HG02970 (cell line): Measurements from ENCODE around the gene SDHAF2.
"Not testable (repeated sequence)": the region's sequence is repeated elsewhere in the genome, so short reads cannot be mapped to it uniquely, and the experiment has no call there.

Experiments
- ATAC-seq: cut with Tn5 transposase; IDR thresholded peaks from one replicate; pipeline ENCODE4 v1.9.1; 2021; ENCODE audit warnings: mild to moderate bottlenecking, moderate library complexity, moderate number of reproducible peaks; ENCODE audit not compliant: unreplicated experiment, low FRiP score

Gene SDHAF2

DNA sequence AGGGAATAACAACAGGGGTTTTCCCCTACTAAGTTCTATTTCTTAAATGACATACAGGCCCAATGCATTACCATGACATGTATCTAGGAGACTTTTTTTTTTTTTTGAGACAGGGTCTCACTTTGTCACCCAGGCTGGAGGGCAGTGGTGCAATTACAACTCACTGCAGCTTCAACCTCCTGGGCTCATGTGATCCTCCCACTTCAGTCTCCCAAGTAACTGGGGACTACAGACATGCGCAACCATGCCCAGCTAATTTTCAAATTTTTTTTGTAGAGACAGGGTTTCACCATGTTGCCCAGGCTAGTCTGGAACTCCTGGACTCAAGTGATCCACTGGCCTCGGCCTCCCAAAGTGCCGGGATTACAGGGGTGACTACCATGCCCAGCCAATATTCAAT lies 7.7 kb upstream of the SDHAF2 start:
- ATAC-seq = no peak

DNA sequence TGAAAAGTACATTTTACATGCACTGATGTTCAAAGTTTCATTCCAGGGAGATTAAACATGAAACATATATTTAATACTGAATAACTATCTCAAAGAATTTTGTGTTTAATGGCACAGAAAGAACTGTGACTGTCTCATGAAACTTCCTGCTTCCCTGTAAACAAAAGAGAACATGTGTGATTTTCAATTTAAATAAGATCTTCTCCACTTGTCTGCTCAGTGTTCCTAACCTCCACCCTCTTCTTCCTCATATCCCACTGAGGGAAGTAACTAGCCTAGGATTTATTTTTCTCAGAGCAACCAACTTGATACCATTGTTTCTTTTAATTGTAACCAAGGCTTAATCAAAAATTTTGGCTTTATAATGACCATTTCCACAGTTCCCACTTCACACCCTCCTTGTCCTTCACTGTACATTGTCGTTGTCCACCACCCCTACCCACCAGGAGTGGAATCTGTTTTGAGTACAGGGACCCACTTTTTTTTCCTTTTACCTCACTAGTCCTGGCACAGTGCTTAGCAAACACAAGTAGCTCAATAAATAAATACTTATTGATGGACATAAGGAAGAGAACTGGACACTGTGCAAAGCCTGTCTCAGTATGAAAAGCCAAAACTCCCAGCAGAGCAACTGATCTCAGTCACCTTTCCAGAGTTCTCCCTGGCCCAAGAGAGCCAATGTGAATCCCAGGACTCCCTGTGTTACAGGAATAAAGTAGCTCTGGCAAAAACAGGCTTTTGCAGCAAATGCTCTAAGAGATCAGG lies 4.4 kb upstream of the SDHAF2 start:
- no peak for ATAC-seq

DNA sequence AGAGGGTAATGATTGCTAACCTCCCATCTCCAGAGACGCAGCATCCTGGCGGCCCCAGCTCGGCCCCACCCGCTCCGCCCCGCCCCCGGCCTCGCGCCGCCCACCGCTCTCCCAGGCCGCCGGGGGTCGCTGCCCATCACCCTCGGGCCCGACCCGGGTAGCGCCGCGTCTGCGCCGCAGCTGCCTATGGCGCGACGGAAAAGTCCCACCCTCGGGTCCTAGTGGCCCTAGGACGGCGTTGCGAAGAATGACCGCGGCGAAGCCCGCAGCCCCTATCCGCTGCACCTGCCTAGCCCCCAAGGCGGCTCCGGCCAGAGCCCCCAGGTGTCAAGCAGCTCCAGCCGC lies 606 bp upstream of the SDHAF2 start:
- peak; percentile 51 for ATAC-seq

GRCh38 chr11:61430839-61431238 lies 915 bp downstream of the SDHAF2 start:
- not testable (repeated sequence) for ATAC-seq

DNA sequence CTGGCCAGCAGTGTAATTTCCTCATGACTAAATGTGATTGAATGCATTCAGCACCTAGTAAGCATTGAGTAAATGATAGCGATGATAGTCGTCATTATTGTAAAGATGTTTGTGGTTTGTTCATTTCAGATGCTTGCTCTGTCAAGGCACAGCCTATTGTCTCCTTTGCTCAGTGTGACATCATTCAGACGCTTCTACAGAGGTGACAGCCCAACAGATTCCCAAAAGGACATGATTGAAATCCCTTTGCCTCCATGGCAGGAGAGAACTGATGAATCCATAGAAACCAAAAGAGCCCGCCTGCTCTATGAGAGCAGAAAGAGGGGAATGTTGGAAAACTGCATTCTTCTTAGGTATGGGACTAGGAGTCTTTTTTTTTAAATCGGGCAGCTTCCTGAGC lies 7.6 kb downstream of the SDHAF2 start:
- no peak for ATAC-seq

GRCh38 chr11:61439615-61440014 lies 9.7 kb downstream of the SDHAF2 start:
- no peak for ATAC-seq

DNA sequence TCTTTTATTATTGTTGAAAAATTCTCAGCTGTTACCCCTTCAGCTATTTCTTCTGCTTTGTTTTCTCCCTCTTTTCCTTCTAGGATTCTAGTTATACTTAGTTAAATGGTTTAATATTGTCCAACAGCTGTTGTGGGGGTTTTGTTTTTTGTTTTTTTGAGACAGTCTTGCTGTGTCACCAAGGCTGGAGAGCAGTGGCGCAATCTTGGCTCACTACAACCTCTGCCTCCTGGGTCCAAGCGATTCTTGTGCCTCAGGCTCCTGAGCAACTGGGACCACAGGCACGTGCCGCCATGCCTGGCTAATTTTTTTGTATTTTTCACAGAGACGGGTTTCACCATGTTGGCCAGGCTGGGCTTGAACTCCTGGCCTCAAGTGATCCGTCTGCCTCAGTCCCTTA lies 12.7 kb downstream of the SDHAF2 start:
- no peak for ATAC-seq

- no peak for ATAC-seq
Observed at GRCh38 chr11:61445516-61445915, 15.6 kb downstream of the SDHAF2 start.

DNA sequence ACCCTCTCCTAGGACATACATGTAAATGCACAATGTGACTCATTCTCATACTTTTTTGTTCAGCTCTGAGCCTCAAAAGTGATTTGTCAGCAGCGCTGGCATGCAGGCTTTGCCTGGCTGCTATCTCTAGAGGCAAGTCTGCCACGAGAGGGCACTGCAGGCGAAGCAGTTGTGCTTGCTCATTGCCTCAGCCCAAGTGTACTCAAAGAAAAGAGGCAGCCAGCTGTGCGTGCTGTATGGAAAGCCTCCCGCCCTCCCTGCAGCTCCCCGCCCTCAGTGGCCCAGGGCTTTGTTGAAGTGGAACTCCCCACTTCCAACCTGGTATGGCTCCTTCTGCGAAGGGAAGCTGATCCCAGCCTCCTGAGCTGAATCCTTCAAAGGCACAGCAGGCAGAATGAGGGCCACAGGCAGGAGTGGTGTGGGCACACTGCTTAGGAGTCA lies 16.3 kb downstream of the SDHAF2 start:
- no peak for ATAC-seq

DNA sequence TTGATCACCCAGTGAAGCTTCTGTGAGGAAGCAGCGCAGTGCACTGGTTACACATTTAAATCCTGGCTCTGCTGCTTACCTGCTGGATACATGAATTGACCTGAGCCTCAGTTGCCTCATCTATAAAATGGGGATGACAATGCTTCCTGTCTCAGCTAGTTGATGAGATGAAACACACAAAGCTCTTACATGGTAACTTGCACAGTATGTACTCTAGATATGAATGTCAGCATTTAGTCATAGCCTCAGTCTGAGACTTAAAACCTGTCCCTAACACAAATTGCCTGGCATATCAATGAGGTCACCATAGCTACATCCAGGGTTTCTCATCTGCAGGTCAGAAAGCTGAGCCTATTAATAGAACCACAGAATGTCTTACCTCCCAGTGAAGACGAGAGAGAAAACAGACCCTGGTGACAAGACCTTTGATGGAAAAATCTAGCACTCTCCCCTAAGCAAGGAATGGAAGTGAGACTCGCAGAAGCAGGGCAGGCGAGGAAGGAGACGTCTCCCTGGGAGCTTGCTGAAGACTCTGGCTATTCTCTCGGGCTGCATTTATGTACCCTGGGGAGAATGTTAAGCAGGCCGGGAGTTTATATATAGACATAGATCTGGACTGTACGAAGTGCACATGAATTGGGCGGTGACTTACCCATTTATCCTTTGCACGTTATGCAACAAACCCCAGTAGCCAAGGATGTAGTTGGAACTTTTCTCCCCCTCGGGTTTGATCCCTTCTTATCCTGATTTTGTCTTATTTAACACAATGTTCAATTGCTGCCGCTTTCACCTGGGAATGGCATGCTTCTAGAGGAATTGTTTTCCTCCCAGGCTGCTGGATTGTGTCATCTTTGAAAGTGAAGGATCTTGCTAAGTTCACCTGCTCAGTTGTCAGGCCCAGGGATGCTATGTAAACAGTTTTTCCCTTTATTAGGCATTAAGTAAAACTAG lies 18.0 kb downstream of the SDHAF2 start:
- no peak for ATAC-seq

DNA sequence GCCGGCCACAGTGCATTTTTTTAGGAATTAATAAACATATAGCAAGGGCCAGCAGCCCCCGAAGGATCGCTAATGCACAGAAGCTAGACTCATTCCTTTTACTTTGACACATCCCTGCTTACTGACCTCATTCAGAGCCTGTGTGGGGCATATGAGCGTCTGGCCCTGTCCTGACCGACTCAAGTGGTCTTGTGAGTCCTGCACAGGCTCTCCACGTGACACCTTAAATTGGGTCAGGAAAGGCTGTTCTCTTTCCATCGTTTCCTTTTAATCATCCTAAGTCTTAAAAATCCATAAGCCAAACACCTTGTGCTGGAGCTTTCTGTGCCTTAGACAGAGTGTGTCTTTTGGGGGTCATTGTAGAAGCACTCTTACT lies 18.6 kb downstream of the SDHAF2 start:
- no peak for ATAC-seq

- ATAC-seq = no peak
Observed at GRCh38 chr11:61452825-61453224, 22.9 kb downstream of the SDHAF2 start.

GRCh38 chr11:61453695-61454094 lies 23.8 kb downstream of the SDHAF2 start:
- ATAC-seq = no peak

GRCh38 chr11:61454520-61454919 lies 24.6 kb downstream of the SDHAF2 start:
- no peak for ATAC-seq

GRCh38 chr11:61460474-61460881 lies 30.6 kb downstream of the SDHAF2 start:
- no peak for ATAC-seq

DNA sequence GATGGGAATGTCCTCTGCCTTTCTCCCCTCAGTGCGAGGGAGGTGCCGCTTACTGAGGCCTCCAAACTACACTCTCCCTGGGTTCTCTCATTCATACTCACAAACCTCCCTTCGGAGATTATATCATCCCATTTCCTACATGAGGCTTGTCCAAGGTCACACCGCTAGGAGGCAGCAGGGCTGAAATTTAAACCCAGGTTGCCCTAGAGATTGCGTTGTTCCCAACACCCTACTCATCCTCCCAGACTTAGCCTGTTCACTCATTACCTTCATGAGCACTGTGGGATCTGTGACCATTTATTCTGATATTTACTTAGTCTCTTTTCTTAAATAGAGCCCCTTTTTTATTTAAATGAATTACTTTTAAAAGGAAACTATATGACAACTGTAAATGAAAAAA lies 31.1 kb downstream of the SDHAF2 start:
- ATAC-seq = no peak

DNA sequence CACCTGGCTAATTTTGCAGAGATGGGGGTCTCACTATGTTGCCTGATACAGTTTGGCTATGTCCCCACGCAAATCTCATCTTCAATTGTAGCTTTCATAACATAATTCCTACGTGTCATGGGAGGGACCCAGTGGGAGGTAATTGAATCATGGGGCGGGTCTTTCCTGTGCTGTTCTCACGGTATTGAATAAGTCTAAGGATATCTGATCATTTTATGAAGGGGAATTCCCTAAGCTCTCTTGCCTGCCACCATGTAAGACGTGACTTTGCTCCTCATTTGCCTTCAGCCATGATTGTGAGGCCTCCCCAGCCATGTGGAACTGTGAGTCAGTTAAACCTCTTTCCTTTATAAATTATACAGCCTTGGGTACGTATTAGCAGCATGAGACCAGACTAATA lies 37.7 kb downstream of the SDHAF2 start:
- not testable (repeated sequence) for ATAC-seq

- no peak for ATAC-seq
Observed at GRCh38 chr11:61468002-61468401, 38.1 kb downstream of the SDHAF2 start.

DNA sequence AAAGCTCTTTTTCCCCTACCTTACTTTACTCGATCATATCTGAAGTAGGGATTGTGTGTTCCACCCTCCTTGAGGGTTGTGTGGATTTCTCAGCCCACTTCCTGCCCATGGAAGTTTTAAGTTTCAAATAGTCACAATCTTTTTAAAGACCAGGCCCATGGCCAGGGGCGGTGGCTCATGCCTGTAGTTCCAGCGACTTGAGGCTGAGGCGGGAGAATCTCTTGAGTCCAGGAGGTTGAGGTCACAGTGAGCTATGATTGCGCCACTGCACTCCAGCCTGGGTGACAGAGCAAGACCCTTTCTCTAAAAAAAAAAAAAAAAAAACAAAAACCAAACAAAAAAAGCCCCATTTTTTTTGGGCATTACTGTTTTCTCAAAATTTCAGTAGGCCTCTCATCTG lies 42.4 kb downstream of the SDHAF2 start:
- no peak for ATAC-seq

DNA sequence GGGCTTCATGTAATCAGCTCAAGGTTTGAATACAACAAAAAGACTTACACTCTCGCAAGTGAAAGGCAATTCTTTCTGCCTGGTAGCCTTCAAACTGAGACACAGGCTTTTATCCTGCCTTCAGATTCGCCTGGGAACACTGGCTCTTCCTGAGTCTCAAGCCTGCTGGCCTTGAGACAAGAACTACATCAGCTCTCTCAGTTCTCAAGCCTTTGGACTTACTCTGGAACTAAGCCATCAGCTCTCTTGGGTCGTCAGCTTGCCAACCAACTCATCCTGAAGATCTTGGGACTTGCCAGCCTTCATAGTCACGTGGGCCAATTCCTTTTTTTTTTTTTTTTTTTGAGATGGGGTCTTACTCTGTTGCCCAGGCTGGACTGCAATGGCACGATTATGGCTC lies 42.9 kb downstream of the SDHAF2 start:
- ATAC-seq = no peak

- ATAC-seq = no peak
Observed at GRCh38 chr11:61473370-61474012, 43.6 kb downstream of the SDHAF2 start.
